ENCODE results near the gene CCDC88B. TPM values are rescaled to one million over a fixed set of nuclear protein-coding genes. Genes with fewer than 3 reads are reported as not detected.

The CCDC88B gene
- total RNA-seq, 2 donors from 2014 or later, result 14.2 to 15.2 TPM

- Histone ChIP-seq H3K9ac (ENCODE audit: extremely low read depth, low read length, poor library complexity, severe bottlenecking) (no peak overlapping the region), H3K9me3 (ENCODE audit: control insufficient read depth, low read length) (no peaks in the 10 kb centered on the region), H3K27me3 (ENCODE audit: control insufficient read depth, insufficient read depth, low read length, poor library complexity, severe bottlenecking) (no peaks in the 10 kb centered on the region), H3K4me1 (ENCODE audit: control insufficient read depth, insufficient read depth, low read length) (no peaks in the 10 kb centered on the region), H3K27ac (ENCODE audit: low read depth, low read length) (no peak overlapping the region), H3K4me3 (ENCODE audit: low read length) (no peak overlapping the region), H3K36me3 (ENCODE audit: control insufficient read depth, insufficient read depth, low read length) (no peaks in the 10 kb centered on the region)
- Mint-ChIP-seq H3K4me3 (no peak overlapping the region), H3K36me3 (ENCODE audit: low read depth) (no peaks in the 10 kb centered on the region), H3K27me3 (ENCODE audit: insufficient read depth) (peaks cover 10% of the 10 kb centered on the region), H3K9me3 (no peaks in the 10 kb centered on the region), H3K27ac (no peak overlapping the region), H3K4me1 (peaks cover 10% of the 10 kb centered on the region)
- DNase-seq, result peak; percentile 89
- 46 to 68% methylated on average over 7 to 10 of the region's 13 CpGs for WGBS, 2 experiments (ENCODE audit: insufficient coverage in 1 of 2, insufficient read length in 1 of 2)
- TF ChIP-seq, protein P1, sequence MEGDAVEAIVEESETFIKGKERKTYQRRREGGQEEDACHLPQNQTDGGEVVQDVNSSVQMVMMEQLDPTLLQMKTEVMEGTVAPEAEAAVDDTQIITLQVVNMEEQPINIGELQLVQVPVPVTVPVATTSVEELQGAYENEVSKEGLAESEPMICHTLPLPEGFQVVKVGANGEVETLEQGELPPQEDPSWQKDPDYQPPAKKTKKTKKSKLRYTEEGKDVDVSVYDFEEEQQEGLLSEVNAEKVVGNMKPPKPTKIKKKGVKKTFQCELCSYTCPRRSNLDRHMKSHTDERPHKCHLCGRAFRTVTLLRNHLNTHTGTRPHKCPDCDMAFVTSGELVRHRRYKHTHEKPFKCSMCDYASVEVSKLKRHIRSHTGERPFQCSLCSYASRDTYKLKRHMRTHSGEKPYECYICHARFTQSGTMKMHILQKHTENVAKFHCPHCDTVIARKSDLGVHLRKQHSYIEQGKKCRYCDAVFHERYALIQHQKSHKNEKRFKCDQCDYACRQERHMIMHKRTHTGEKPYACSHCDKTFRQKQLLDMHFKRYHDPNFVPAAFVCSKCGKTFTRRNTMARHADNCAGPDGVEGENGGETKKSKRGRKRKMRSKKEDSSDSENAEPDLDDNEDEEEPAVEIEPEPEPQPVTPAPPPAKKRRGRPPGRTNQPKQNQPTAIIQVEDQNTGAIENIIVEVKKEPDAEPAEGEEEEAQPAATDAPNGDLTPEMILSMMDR (conservative IDR thresholded peaks at IDR 0.05), result no peak
Measured at GRCh38 chr11:64334764-64335735, 5.0 kb upstream of the CCDC88B start.

DNA sequence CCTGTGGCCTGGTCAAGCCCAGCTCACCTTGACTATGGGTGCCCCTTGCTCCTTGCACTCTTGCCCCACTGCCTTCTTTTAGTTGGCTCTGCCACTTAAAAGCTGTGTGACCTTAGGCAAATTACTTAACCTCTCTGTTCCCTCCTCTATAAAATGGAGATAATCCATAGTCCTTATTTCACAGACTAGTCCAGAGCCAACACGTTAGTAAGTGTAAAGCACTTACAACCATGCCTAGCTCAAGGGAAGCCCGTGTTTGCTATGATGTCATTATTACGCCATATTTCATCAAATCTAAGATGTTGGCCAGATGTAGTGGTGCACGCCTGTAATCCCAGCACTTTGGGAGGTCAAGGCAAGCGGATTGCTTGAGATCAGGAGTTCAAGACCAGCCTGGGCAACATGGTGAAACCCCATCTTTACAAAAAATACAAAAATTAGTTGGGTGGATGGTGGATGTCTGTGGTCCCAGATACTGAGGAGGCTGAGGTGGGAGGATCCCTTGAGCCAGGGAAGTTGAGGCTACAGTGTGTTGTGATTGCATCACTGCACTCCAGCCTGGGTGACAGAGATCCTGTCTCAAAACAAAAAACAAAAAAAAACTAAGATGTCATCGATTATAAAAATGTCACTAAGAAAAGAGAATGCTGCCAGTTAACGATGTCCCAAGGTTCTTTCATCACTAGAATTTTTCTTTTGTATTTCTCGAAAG, 2.3 kb upstream of the CCDC88B start:
- no peak overlapping the region for H3K27ac Mint-ChIP-seq
- Histone ChIP-seq H3K4me1 (ENCODE audit: control insufficient read depth, insufficient read depth, low read length) (no peaks in the 10 kb centered on the region), H3K9ac (ENCODE audit: extremely low read depth, low read length, poor library complexity, severe bottlenecking) (no peak overlapping the region), H3K27me3 (ENCODE audit: control insufficient read depth, insufficient read depth, low read length, poor library complexity, severe bottlenecking) (no peaks in the 10 kb centered on the region), H3K4me3 (ENCODE audit: low read length) (no peak overlapping the region), H3K27ac (ENCODE audit: low read depth, low read length) (no peak overlapping the region), H3K9me3 (ENCODE audit: control insufficient read depth, low read length) (no peaks in the 10 kb centered on the region), H3K36me3 (ENCODE audit: control insufficient read depth, insufficient read depth, low read length) (no peaks in the 10 kb centered on the region)
- 92 to 96% methylated on average over 7 of the region's 8 CpGs for WGBS, 2 experiments (ENCODE audit: insufficient coverage in 1 of 2, insufficient read length in 1 of 2)
- no peak overlapping the region for H3K4me3 Mint-ChIP-seq
- no peaks in the 10 kb centered on the region for H3K36me3 Mint-ChIP-seq (ENCODE audit: low read depth)
- H3K27me3 Mint-ChIP-seq (ENCODE audit: insufficient read depth), result peaks cover 13% of the 10 kb centered on the region
- peaks cover 11% of the 10 kb centered on the region for H3K4me1 Mint-ChIP-seq
- H3K9me3 Mint-ChIP-seq, result no peaks in the 10 kb centered on the region
- DNase-seq, result no peak
- TF ChIP-seq, protein P1 (conservative IDR thresholded peaks at IDR 0.05), result no peak

- TF ChIP-seq, protein P1 (conservative IDR thresholded peaks at IDR 0.05), result no peak
- Histone ChIP-seq H3K4me1 (ENCODE audit: control insufficient read depth, insufficient read depth, low read length) (no peaks in the 10 kb centered on the region), H3K27ac (ENCODE audit: low read depth, low read length) (no peak overlapping the region), H3K36me3 (ENCODE audit: control insufficient read depth, insufficient read depth, low read length) (no peaks in the 10 kb centered on the region), H3K4me3 (ENCODE audit: low read length) (no peak overlapping the region), H3K27me3 (ENCODE audit: control insufficient read depth, insufficient read depth, low read length, poor library complexity, severe bottlenecking) (no peaks in the 10 kb centered on the region), H3K9ac (ENCODE audit: extremely low read depth, low read length, poor library complexity, severe bottlenecking) (no peak overlapping the region), H3K9me3 (ENCODE audit: control insufficient read depth, low read length) (no peaks in the 10 kb centered on the region)
- Mint-ChIP-seq H3K4me3 (no peak overlapping the region), H3K27me3 (ENCODE audit: insufficient read depth) (peaks cover 13% of the 10 kb centered on the region), H3K36me3 (ENCODE audit: low read depth) (no peaks in the 10 kb centered on the region), H3K27ac (no peak overlapping the region), H3K4me1 (peaks cover 11% of the 10 kb centered on the region), H3K9me3 (no peaks in the 10 kb centered on the region)
- 89 to 91% methylated on average over 8 of the region's 8 CpGs for WGBS, 2 experiments (ENCODE audit: insufficient coverage in 1 of 2, insufficient read length in 1 of 2)
- no peak for DNase-seq
Measured at GRCh38 chr11:64338716-64339115, 1.3 kb upstream of the CCDC88B start.

Data from endodermal cell (in vitro differentiated cells).